NB4 (cell line): Measurements from ENCODE around the gene TBC1D22A.

Experiments used
- POLR2A ChIP-seq: IDR thresholded peaks from 2 replicates; pipeline ENCODE4 v1.6.1; 2011; ENCODE audit warnings: mild to moderate bottlenecking; ENCODE audit not compliant: insufficient read length; ENCODE audit errors: extremely low read depth
- TF ChIP-seq, protein P1 (sequence below): IDR thresholded peaks from 2 replicates; pipeline ENCODE4 v1.6.1; 2011; ENCODE audit warnings: low read depth, low read length

DNA sequence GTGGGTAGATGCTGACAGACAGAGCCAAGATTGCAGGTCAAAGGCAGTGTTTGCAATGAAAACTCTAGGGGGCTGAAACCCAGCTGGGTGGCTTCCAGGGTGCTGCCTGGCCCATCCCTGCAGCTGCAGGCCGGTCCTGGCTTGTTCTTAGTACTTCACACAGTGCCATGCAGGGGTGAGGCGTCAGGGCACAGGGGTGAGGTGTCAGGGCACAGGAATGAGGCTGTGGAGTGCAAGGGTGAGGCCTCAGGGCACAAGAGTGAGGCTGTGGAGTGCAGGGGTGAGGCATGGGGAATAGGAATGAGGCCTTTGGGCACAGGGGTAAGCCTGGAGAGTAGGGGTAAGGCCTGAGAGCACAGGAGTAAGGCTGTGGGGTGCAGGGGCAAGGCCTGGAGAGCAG, 337.6 kb downstream of the TBC1D22A start:
- no peak for TF ChIP-seq POLR2A
- TF ChIP-seq, protein P1, sequence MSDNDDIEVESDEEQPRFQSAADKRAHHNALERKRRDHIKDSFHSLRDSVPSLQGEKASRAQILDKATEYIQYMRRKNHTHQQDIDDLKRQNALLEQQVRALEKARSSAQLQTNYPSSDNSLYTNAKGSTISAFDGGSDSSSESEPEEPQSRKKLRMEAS, result no peak
